ENCODE measurements around the gene TRIM14. TPM values are rescaled to one million over a fixed set of nuclear protein-coding genes. Genes with fewer than 3 reads are reported as not detected.

TRIM14 gene
- total RNA-seq, 1 experiment from 2014 or later, result 12.5 TPM

GRCh38 chr9:98147582-98147981, 28.6 kb upstream of the TRIM14 start:
- no peak overlapping the region for H3K9ac ChIP-seq (ENCODE audit: extremely low read depth, insufficient read length, low read length)
- H3K4ac ChIP-seq (ENCODE audit: low read depth, low read length), result no peak overlapping the region
- H2BK12ac ChIP-seq (ENCODE audit: insufficient read length, low read depth, low read length), result no peak overlapping the region
- H3T11ph ChIP-seq (ENCODE audit: low read length), result no peak overlapping the region
- H3K27ac ChIP-seq (ENCODE audit: insufficient read length, low read depth, low read length), result no peak overlapping the region
- no peaks in the 10 kb centered on the region for H3K27me3 Mint-ChIP-seq (ENCODE audit: low read depth)
- H3K18ac ChIP-seq (ENCODE audit: insufficient read length, low read depth, low read length), result no peak overlapping the region
- H3K36me3 Mint-ChIP-seq (ENCODE audit: insufficient read depth in 1 of 3, low read depth in 3 of 3), result peaks cover 0 to 3% (median 0%) of the 10 kb centered on the region in 3 experiments; a peak in 1 of 7 replicates
- H2BK5ac ChIP-seq (ENCODE audit: insufficient read length, low read length), result no peak overlapping the region
- no peaks in the 10 kb centered on the region for H3K9me3 ChIP-seq (ENCODE audit: control insufficient read depth, low read depth, low read length)
- H3K79me2 ChIP-seq (ENCODE audit: insufficient read depth, low read length), result no peaks in the 10 kb centered on the region
- no peak overlapping the region for H3K56ac ChIP-seq (ENCODE audit: insufficient read length, low read depth, low read length)
- H3K23ac ChIP-seq (ENCODE audit: insufficient read length, low read depth, low read length), result no peak overlapping the region
- no CpG with 5 or more reads among the region's 2 CpGs for WGBS (ENCODE audit: extremely low coverage, insufficient read length, low lambda C conversion rate)
- no peak overlapping the region for H3K27ac Mint-ChIP-seq
- DNase-seq, result no peak
- H3K23me2 ChIP-seq (ENCODE audit: insufficient read length, low read depth, low read length, poor library complexity, severe bottlenecking), result no peaks in the 10 kb centered on the region
- H3K27me3 ChIP-seq (ENCODE audit: insufficient read depth, low read length), result no peaks in the 10 kb centered on the region
- H3K9me3 Mint-ChIP-seq, result no peaks in the 10 kb centered on the region
- no peak overlapping the region for H3K14ac ChIP-seq (ENCODE audit: insufficient read depth, low read length)
- no peak overlapping the region for H4K5ac ChIP-seq (ENCODE audit: insufficient read length, low read depth, low read length)
- H2BK120ac ChIP-seq (ENCODE audit: low read depth, low read length, poor library complexity, severe bottlenecking), result no peak overlapping the region
- H2BK15ac ChIP-seq (ENCODE audit: low read depth, low read length), result no peak overlapping the region
- H2AK5ac ChIP-seq (ENCODE audit: insufficient read length, low read length), result no peak overlapping the region
- H2AFZ ChIP-seq (ENCODE audit: low read length), result no peak overlapping the region
- H4K91ac ChIP-seq (ENCODE audit: insufficient read length, low read depth, low read length), result no peak overlapping the region
- H2BK20ac ChIP-seq (ENCODE audit: low read depth, low read length, poor library complexity, severe bottlenecking), result no peak overlapping the region
- H3K4me1 Mint-ChIP-seq, result peaks cover 7 to 11% of the 10 kb centered on the region in 2 experiments; a peak in 3 of 4 replicates
- no peaks in the 10 kb centered on the region for H3K79me1 ChIP-seq (ENCODE audit: insufficient read depth, low read depth, low read length, poor library complexity, severe bottlenecking)
- H4K20me1 ChIP-seq (ENCODE audit: control insufficient read depth, insufficient read depth, insufficient read length), result no peaks in the 10 kb centered on the region
- H4K8ac ChIP-seq (replicated peaks; ENCODE audit: insufficient read length, low read depth, low read length), result no peak overlapping the region
- no peak for TF ChIP-seq CTCF (conservative IDR thresholded peaks at IDR 0.05)
- no peak overlapping the region for H3K4me2 ChIP-seq (ENCODE audit: insufficient read depth, insufficient read length, low read length)
- no peaks in the 10 kb centered on the region for H3K4me1 ChIP-seq (ENCODE audit: insufficient read depth, low read length)
- H3K4me3 Mint-ChIP-seq, result no peak overlapping the region
